Measurements from ENCODE around the gene ASB8. TPM values are rescaled to one million over a fixed set of nuclear protein-coding genes. Genes with fewer than 3 reads are reported as not detected.
"Not testable (repeated sequence)": the region's sequence is repeated elsewhere in the genome, so short reads cannot be mapped to it uniquely, and the experiment has no call there.

The ASB8 gene
- polyA plus RNA-seq, 3 donors, result 23.8 to 50.0 (median 38.4) TPM

DNA sequence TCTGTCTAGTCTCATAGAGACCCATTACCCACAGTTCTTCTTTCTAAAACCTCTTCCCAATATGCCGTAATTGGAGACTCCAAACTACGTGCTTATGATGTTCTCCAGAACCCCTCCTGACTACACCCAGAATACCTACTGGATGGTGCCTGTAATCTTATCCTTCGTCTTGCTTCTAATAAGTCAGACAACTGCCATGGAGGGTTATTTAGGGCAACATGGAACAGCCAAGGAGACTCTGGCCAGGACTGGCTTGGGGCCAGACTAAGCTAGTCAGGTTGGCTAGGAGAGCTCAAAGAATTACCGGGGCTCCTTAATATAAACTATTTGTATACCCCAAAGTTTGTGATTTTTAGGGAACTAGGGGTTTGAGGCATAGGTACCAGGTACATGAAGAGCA lies 31.3 kb downstream of the ASB8 start:
- intact Hi-C loops (cut with micrococcal nuclease), result no loop called here
- Histone ChIP-seq H3K4me2 (replicated peaks; ENCODE audit: extremely low read depth, low read length, poor library complexity, severe bottlenecking) (no peak overlapping the region), H3K9ac (ENCODE audit: insufficient read depth, low read length, poor library complexity, severe bottlenecking) (no peak overlapping the region), H3K36me3 (replicated peaks in 1 of 2; ENCODE audit: control insufficient read depth in 1 of 2, insufficient read depth in 2 of 2, low read length in 2 of 2) (no peaks in the 10 kb centered on the region), H3K27ac (ENCODE audit: low read depth in 1 of 2, low read length in 2 of 2) (no peak overlapping the region), H3K79me2 (ENCODE audit: insufficient read depth, low read length) (no peaks in the 10 kb centered on the region), H3K4me1 (ENCODE audit: control insufficient read depth in 1 of 2, insufficient read depth in 2 of 2, low read length in 2 of 2) (no peaks in the 10 kb centered on the region), H2AFZ (ENCODE audit: insufficient read depth, low read depth, low read length, poor library complexity, severe bottlenecking) (no peak overlapping the region), H4K20me1 (ENCODE audit: insufficient read depth, low read length) (no peaks in the 10 kb centered on the region), H3K9me3 (replicated peaks in 1 of 2; ENCODE audit: control insufficient read depth in 1 of 2, insufficient read depth in 1 of 2, low read length in 2 of 2) (no peaks in the 10 kb centered on the region), H3K27me3 (ENCODE audit: control insufficient read depth in 2 of 2, insufficient read depth in 2 of 2, low read length in 2 of 2) (no peaks in the 10 kb centered on the region), H3K4me3 (replicated peaks in 1 of 3; ENCODE audit: low read depth in 2 of 3, low read length in 3 of 3) (no peak overlapping the region)
- H3K9me3 Mint-ChIP-seq, result no peaks in the 10 kb centered on the region
- no peak overlapping the region for H3K27ac Mint-ChIP-seq
- peaks cover 0 to 9% of the 10 kb centered on the region in 2 donors for H3K36me3 Mint-ChIP-seq
- no peak overlapping the region for H3K4me3 Mint-ChIP-seq
- WGBS (ENCODE audit: insufficient coverage), result 93% methylated on average over 3 of the region's 4 CpGs
- no peaks in the 10 kb centered on the region for H3K27me3 Mint-ChIP-seq (ENCODE audit: low read depth in 3 of 3)
- no peaks in the 10 kb centered on the region for H3K4me1 Mint-ChIP-seq
- no peak for DNase-seq
- TF ChIP-seq, protein P1, sequence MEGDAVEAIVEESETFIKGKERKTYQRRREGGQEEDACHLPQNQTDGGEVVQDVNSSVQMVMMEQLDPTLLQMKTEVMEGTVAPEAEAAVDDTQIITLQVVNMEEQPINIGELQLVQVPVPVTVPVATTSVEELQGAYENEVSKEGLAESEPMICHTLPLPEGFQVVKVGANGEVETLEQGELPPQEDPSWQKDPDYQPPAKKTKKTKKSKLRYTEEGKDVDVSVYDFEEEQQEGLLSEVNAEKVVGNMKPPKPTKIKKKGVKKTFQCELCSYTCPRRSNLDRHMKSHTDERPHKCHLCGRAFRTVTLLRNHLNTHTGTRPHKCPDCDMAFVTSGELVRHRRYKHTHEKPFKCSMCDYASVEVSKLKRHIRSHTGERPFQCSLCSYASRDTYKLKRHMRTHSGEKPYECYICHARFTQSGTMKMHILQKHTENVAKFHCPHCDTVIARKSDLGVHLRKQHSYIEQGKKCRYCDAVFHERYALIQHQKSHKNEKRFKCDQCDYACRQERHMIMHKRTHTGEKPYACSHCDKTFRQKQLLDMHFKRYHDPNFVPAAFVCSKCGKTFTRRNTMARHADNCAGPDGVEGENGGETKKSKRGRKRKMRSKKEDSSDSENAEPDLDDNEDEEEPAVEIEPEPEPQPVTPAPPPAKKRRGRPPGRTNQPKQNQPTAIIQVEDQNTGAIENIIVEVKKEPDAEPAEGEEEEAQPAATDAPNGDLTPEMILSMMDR (IDR thresholded peaks at IDR 0.05), result no peak

- H3K79me2 ChIP-seq (ENCODE audit: insufficient read depth, low read length); H3K4me3 Mint-ChIP-seq; H3K4me1 ChIP-seq (ENCODE audit: control insufficient read depth in 1 of 2, insufficient read depth in 2 of 2, low read length in 2 of 2); H3K27me3 Mint-ChIP-seq (ENCODE audit: low read depth in 3 of 3); H3K27ac Mint-ChIP-seq; H4K20me1 ChIP-seq (ENCODE audit: insufficient read depth, low read length); H3K36me3 ChIP-seq (replicated peaks in 1 of 2; ENCODE audit: control insufficient read depth in 1 of 2, insufficient read depth in 2 of 2, low read length in 2 of 2); H2AFZ ChIP-seq (ENCODE audit: insufficient read depth, low read depth, low read length, poor library complexity, severe bottlenecking); H3K9me3 Mint-ChIP-seq; H3K4me1 Mint-ChIP-seq; H3K4me2 ChIP-seq (replicated peaks; ENCODE audit: extremely low read depth, low read length, poor library complexity, severe bottlenecking); H3K27me3 ChIP-seq (ENCODE audit: control insufficient read depth in 2 of 2, insufficient read depth in 2 of 2, low read length in 2 of 2); H3K4me3 ChIP-seq (replicated peaks in 1 of 3; ENCODE audit: low read depth in 2 of 3, low read length in 3 of 3); DNase-seq; H3K9me3 ChIP-seq (replicated peaks in 1 of 2; ENCODE audit: control insufficient read depth in 1 of 2, insufficient read depth in 1 of 2, low read length in 2 of 2); H3K27ac ChIP-seq (ENCODE audit: low read depth in 1 of 2, low read length in 2 of 2); H3K9ac ChIP-seq (ENCODE audit: insufficient read depth, low read length, poor library complexity, severe bottlenecking); H3K36me3 Mint-ChIP-seq; intact Hi-C loops (cut with micrococcal nuclease): not testable (repeated sequence)
- no CpG with 5 or more reads among the region's 5 CpGs for WGBS (ENCODE audit: insufficient coverage)
Observed at GRCh38 chr12:48125542-48125941, 31.8 kb downstream of the ASB8 start.

Data from CD14-positive monocyte (primary cell).